Skin epidermis (tissue), 12 donors: ENCODE measurements around the gene MADCAM1.
A peak's percentile ranks its signal among the peaks of the same experiment; 100 is the strongest.

Experiments used
- H3K27ac ChIP-seq, 21 experiments: fragments of 200-600 bp; sonication (generic) in 11 of 21; one replicate each; pipeline ENCODE4 v1.5.0; 2020; ENCODE audit warnings: mild to moderate bottlenecking in 3 of 21, inconsistent platforms in 2 of 21, moderate library complexity in 2 of 21
- H3K4me3 ChIP-seq, 7 experiments: fragments of 200-600 bp; sonication (generic) in 2 of 7; one replicate each; pipeline ENCODE4 v1.5.0; 2020; ENCODE audit warnings: inconsistent platforms in 2 of 7, mild to moderate bottlenecking in 2 of 7, moderate library complexity in 1 of 7

MADCAM1 gene

DNA sequence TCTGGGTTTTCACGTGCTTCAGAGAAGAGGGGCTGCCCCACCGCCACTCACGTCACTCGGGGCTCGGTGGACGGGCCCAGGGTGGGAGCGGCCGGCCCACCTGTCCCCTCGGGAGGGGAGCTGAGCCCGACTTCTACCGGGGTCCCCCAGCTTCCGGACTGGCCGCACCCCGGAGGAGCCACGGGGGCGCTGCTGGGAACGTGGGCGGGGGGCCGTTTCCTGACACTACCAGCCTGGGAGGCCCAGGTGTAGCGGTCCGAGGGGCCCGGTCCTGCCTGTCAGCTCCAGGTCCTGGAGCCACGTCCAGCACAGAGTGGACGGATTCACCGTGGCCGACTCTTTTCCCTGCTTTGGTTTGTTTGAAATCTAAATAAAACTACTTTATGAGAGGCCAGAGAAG is 45.4 kb downstream of the MADCAM1 start:
- Histone ChIP-seq H3K4me3 (no peak overlapping the region), H3K27ac (no peak overlapping the region)

DNA sequence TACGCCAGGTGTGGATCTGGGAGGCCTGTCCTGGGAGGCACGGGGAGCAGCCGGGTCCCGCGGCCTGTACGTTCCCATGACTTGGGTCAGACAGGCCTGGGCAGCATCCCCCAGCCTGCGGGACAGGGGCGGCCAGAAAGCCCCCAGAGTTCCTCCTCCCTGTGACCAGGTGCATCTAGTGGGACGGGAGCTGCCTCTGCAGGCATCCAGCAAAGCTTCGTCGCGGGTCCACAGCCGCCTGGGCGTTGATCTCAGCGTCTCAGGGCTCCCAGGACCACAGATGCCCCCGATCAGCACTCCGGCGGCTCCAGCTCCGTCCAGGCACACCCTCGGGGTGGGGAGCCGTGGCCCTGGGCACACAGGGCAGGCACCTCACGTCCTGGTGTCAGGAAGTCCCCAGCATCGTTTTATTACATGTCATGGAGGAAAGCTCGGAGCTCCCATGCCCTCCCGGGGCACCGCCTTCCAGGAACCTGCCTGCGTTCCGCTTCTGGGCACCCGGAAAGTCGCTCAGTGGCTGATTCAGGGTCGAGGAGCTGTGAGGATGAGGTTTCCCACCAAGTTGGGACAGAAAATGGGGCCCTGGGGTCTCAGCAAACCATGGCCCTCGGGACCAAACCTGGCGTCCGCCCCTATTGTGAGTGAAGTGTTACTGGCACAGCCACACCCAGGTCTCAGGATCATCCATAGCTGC is 46.0 kb downstream of the MADCAM1 start:
- H3K4me3 ChIP-seq: no peak overlapping the region

DNA sequence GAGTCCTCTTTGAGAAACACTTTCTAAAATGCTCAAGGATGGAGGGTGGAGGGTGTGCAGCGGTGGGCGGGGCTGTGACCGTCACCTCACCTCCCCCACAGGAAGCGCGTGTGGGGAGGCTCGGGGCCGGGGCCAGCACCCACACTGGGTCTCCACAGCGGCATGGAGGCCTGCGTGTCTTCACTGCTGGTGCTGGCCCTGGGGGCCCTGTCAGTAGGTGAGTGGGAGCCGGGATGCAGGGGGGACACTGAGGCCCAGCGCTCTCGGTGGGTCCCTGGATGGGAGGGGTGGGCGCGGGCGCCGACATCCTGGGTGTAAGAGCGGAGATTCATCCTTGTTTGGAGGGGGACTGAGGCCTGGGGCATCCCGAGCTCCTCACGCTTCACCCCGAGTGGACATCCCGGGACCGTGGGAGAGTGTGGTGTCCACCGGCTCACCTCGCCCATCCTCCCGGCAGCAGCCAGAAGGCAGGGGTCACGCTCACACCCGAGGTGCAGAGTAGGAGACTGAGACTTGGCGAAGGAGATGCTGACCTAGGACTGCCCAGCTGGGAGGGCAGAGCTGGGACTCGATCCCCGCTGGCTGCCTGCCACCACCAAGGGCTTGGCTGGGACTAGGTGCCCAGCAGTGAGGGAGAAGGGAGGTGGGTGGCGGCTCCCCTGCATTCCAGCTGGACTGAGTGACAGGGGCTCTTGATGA is 47.8 kb downstream of the MADCAM1 start, which contains the start of gene GZMM:
Gene GZMM, plus strand, starts transcription at position 144 of the 699 bp plus-strand sequence. Its CDS starts 19 bp downstream, at position 163.
- H3K4me3 ChIP-seq: peak within 1 kb of the TSS in 6 of 7 experiments; percentile 2 to 29 (median 12)
- peak within 1 kb of the TSS in 7 of 21 experiments; percentile 35 to 84 (median 65) for H3K27ac ChIP-seq

More for the DNA sequence above, 46.0 kb downstream of the MADCAM1 start:
- H3K27ac ChIP-seq: no peak overlapping the region

DNA sequence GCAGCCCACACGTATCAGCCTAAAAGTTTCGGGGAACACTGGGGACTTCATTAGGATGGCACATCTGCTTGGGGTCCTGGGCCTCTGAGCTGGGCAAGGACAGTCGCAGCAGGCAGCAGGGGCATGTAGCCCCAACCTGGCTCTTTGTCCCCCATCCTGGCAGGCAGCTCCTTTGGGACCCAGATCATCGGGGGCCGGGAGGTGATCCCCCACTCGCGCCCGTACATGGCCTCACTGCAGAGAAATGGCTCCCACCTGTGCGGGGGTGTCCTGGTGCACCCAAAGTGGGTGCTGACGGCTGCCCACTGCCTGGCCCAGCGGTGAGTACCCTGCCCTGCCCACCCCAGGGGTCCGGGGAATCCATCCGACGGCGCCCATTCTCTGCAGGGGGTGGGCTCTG is 50.8 kb downstream of the MADCAM1 start:
- Histone ChIP-seq H3K27ac (no peak overlapping the region), H3K4me3 (no peak overlapping the region)

DNA sequence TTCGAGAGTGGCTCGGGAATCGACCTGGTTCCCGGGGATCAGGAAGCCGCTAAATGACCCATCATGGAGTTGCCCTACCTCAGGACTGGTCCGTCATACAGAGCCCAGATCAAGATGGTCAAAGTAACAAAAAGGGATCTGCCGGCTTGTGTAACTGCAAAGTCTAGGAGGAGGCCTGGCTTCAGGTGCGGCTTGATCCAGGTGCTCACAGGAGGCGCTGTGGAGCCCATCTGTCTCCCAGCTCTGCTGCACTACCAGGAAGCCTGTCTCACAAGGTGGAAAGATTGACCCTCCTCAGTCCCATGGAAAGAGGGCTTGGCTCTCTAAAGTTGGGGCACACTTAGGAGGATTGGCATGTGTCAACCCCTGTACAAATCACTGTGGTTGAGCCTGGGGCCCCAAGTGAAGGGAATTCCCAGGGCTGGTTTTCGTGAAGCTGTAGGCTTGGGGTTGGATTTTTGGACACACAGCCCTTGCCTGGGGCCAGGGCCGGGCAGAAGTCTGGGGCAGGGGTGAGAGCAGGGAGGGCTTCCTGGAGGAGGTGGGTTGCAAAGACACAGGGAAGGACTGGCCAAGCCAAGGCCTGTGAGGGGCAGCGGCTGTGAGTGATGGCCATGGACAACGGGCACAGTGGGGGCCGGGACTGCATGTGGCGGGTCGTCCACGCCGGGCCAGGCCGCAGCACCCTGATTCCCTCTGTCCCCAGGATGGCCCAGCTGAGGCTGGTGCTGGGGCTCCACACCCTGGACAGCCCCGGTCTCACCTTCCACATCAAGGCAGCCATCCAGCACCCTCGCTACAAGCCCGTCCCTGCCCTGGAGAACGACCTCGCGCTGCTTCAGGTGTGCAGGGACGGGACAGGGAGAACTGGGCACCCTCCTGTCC is 51.8 kb downstream of the MADCAM1 start:
- Histone ChIP-seq H3K27ac (no peak overlapping the region), H3K4me3 (no peak overlapping the region)

DNA sequence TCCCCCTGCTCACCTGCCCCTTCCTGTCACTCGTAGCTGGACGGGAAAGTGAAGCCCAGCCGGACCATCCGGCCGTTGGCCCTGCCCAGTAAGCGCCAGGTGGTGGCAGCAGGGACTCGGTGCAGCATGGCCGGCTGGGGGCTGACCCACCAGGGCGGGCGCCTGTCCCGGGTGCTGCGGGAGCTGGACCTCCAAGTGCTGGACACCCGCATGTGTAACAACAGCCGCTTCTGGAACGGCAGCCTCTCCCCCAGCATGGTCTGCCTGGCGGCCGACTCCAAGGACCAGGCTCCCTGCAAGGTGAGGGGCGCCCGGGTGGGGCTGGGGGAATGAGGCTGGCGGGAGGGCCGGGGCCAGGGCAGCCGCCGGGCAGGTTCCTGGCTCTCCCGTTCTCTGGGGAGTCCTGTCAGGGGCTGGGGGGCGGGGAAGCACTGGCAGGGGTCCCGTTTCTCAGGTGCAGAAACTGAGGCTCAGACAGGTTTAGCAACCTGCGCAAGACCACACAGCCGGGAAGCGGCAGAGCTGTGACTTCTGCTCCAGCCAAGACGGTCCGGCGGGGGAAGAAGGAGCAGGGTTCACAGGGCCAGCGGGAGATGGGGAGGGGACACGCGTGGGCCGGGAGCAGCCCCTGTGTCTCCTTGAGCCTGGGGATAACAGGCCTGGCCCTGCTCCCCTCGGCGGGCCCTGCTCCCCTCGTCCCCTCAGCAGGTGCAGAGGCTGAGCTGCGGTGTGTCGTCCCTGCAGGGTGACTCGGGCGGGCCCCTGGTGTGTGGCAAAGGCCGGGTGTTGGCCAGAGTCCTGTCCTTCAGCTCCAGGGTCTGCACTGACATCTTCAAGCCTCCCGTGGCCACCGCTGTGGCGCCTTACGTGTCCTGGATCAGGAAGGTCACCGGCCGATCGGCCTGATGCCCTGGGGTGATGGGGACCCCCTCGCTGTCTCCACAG is 52.9 kb downstream of the MADCAM1 start:
- Histone ChIP-seq H3K4me3 (no peak overlapping the region), H3K27ac (no peak overlapping the region)

DNA sequence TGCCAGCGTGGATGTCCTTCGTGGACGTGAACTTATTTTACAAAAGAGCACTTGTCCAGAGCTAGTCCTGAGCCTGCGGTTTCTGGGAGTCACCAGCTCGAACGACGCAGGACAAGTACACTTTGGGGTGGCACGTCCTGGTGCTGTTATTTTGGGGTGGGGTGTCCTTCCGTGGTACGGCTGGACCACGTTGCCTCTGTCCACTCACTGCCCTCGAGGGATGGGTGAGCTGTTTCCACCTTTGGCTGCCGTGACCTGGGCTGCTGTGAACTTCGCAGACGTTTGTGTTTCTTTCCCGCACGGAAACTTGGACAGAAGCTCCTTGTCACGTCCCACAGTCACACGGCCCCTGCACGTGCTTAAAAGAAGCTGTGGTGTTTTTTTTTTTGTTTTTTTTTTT is 58.5 kb downstream of the MADCAM1 start:
- Histone ChIP-seq H3K4me3 (no peak overlapping the region), H3K27ac (no peak overlapping the region)
